IPS-NIHi11 (cell line): ENCODE results near the gene RHEX.
"Not testable (repeated sequence)": the region's sequence is repeated elsewhere in the genome, so short reads cannot be mapped to it uniquely, and the experiment has no call there.

Experiments used
- DNase-seq: peaks from one replicate; pipeline ENCODE4 v3.0.0; 2012; ENCODE audit warnings: mixed read lengths, low spot score

RHEX gene

DNA sequence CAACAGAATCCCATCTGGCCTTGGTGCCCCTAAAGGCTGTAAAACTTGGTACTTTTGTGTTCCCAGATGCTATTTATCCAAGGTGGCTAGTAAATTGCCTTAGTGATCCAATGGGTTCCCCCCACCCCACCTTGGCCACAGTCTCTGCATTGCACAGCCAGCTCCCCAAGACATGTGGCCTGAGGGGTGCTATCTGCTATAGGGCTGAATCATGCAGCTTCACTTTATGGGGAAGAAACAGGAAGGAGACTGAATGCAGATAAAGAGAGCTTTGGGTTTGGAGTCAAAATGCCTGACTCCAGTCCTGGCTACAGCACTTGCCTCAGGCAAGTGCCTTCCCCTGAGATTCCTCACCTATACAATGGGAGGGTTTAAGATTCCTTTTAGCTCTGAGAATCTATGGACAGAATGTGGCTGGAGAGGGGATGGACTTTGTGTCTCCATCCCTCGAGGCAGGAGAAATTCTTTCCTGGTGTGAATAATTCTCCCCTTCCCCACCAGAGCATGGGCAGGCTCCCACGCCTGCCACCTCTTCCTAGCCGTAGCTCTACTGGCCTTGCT, 6.5 kb downstream of the RHEX start:
- no peak for DNase-seq

- DNase-seq: no peak
Observed at GRCh38 chr1:206060844-206061243, 7.9 kb downstream of the RHEX start.

DNA sequence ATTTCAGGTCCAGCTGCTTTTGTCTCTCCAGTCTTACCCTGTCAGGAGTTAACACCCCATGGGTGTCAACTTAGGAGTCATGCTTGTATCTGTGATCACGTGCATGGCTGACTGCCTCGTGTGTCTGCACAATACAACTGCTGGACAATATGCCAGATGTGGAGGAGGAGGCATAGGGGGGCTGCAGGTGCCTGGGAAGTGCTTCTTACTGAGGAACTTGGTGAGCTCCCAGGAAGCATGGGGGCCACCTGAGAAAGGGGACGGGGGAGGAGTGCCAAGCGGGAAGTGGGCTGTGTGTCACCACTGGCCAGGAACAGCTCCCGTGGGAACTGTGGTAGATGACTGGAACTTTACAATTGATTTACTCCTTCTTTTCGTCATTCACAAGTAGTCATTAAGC, 9.5 kb downstream of the RHEX start:
- no peak for DNase-seq

- not testable (repeated sequence) for DNase-seq
Observed at GRCh38 chr1:206064001-206064400, 11.0 kb downstream of the RHEX start.

GRCh38 chr1:206064501-206064900, 11.5 kb downstream of the RHEX start:
- DNase-seq: not testable (repeated sequence)

DNA sequence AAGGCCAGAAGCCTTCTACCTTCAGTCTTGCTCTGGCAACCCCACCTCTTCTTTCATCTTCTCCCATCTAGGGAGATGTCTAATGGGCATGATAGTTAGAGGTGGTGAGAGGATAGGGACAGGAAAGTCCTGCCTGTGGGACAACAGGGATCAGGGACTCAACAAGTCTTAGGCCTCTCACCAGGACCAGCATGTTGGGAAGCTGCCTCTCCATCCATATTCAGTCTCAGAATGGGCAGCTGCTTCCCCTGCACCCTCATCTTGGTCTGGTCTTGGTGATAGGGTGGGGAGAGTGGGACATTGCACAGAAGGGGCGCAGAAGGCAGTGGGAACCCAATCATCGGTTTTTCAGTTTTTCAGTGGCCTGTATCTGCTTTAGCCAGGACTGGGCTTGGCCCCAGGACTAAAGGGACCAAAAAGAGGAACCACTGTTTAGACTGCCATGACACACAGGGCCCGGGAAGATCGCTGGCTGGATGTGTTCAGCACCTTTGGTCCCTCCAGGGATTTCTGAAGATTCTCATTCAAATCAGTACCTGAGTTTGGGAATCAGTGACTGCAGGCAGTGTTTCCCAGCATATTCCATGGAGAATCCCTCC, 12.7 kb downstream of the RHEX start:
- DNase-seq: no peak

DNA sequence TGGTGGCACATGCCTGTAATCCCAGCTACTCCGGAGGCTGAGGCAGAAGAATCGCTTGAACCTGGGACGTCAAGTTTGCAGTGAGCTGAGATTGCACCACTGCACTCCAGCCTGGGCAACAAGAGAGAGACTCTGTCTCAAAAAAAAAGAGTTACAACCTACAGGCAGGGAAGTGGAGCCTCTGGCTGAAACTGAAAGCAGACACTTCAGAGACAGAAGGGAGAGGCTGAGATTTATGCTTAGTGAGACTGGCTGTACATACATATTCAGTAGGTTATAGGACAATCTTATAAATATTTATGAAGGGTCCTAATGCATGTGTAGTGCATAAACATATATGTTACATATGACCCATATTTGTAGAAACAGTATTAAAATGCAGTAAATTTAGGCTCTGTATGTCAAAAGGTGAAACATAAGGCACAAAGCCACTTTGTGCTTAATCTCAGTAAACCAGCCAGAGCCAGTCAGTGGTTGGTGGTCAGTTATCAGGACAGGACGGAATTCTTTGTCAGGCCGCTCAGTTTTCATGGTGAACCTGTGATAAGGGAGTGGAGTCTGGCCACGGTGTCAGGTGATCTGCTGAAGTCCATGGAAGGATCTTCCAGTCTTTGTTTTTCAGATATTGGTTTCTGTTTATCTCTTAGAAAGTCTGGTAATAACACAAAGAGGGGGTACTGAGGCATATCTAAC, 13.7 kb downstream of the RHEX start:
- DNase-seq: no peak

- DNase-seq: no peak
Observed at GRCh38 chr1:206067486-206068227, 14.7 kb downstream of the RHEX start.

DNA sequence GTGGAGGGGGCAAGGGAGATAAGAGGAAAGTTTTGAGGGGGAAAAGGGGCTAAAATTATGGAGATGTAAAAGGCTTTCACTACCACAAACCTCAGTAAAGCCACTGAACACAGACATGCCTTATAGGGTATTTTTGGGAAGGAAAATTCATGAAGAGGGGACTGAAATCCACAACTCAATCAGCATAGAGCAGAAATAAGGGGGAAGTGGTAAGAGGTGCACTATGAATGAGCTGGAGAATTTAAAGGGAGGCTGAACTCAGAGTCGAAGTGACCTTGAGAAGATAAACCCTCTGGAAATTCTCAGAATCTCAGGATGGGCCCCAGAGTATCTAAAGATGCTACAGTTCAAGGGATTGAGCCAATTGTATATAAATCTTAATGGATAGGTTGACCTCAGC, 15.3 kb downstream of the RHEX start:
- no peak for DNase-seq

DNA sequence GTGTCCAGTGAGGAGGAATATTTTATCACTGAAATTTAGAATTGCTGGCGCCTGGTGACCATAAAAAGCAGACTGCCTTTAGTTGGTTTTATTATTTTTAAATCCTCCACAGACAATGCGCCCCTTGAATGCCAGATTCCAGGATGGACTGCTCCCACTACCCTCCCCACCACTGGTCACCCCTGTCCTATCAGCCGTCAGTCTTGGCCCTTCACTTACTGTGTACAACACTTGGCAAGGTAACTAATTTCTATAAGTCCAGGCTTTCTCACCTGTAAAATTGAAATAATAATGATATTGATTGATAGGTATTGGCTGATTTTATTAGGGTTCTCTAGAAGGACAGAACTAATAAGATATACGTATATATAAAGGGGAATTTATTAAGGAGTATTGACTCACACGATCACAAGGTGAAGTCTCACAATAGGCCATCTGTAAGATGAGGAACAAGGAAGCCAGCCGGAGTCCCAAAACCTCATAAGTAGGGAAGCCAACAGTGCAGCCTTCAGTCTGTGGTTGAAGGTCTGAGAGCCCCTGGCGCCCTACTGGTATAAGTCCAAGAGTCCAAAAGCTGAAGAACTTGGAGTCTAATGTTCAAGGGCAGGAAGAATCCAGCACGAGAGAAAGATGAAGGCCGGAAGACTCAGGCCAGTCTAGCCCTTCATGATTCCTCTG, 17.8 kb downstream of the RHEX start:
- DNase-seq: no peak

GRCh38 chr1:206074839-206075238, 21.9 kb downstream of the RHEX start:
- no peak for DNase-seq

- DNase-seq: no peak
Observed at GRCh38 chr1:206075786-206076755, 23.1 kb downstream of the RHEX start.

DNA sequence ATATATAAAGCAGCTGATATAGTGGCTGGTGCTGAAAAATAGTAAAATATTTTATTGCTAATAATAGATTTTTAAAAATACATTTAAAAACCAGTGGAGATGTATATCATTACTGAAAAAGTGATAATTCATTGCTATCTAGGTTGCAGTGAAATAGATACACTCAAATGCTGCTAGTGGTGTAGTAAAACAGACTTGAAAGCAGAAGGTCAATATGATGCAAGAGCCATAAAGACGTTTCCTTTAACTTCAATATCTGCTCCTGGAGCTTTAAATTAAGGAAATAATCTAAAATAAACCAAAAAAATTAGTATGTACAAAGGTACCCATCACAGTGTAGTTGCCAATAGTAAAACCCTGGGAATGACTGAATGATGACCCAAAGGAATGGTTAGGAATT, 26.2 kb downstream of the RHEX start:
- DNase-seq: no peak

DNA sequence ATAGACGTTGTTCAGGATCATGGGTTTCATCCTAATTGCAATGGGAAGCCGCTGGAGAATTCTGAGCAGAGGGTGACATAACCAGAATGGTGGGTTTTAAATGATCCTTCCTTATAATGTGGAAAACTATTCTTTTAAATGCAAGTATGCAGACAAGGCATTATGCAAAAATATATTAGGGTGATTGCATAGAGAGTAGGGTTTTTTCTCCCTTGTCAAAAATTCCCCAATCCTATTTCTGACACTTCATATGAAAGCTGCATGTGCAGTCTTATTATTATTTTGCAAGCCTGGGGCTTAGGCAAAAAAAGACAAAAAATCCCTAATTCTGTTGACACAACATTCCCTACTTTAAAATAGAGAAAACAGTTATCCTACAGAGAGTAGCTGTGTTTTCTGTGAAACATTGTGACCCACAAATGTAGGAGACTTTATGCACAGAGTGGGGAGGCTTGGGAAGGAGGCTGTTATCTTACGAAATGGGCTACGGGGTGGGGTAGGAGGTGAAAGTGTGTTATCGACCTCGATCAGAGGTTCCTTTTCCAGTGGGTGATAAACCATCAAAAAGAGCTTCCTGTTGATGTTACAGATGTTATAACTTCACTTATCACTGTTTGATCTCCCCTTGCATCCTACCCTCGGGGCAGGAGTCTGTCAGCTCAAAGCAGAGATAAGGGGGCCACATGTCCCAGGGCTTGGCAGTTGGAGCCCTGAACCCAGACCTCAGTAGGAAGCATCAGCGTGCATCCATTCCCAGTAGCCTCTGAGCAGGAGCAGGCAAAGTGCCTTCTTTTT, 27.2 kb downstream of the RHEX start:
- no peak for DNase-seq

- DNase-seq: no peak
Observed at GRCh38 chr1:206081856-206082255, 28.9 kb downstream of the RHEX start.

- DNase-seq: no peak
Observed at GRCh38 chr1:206082831-206083695, 30.1 kb downstream of the RHEX start.

GRCh38 chr1:206083750-206084149, 30.8 kb downstream of the RHEX start:
- DNase-seq: no peak

GRCh38 chr1:206087091-206087490, 34.1 kb downstream of the RHEX start:
- no peak for DNase-seq

DNA sequence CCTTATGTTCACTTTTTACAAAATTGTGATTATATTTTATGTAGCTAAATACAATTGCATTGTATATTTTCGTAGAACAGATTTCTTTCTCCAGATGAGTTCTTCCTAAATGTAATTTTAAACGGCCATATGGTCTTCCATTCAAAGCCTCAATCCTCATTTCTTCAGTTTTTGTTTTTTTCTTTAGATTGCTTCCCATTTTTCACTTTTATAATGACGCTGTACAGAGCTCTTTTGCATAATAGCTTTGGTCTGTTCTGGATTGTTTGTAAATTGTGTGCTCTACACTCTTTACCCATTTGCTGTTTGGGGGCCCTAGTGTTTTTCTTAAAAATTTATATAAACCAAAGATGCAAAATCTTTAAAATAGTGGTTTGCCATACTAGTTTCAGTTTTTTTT, 36.4 kb downstream of the RHEX start:
- no peak for DNase-seq
